HG02943 (cell line): ENCODE data around the gene IGLL1.

Experiments used
- ATAC-seq: cut with Tn5 transposase; IDR thresholded peaks from one replicate; pipeline ENCODE4 v1.9.1; 2021; ENCODE audit warnings: mild to moderate bottlenecking, low read depth, moderate library complexity; ENCODE audit not compliant: unreplicated experiment

Gene IGLL1

DNA sequence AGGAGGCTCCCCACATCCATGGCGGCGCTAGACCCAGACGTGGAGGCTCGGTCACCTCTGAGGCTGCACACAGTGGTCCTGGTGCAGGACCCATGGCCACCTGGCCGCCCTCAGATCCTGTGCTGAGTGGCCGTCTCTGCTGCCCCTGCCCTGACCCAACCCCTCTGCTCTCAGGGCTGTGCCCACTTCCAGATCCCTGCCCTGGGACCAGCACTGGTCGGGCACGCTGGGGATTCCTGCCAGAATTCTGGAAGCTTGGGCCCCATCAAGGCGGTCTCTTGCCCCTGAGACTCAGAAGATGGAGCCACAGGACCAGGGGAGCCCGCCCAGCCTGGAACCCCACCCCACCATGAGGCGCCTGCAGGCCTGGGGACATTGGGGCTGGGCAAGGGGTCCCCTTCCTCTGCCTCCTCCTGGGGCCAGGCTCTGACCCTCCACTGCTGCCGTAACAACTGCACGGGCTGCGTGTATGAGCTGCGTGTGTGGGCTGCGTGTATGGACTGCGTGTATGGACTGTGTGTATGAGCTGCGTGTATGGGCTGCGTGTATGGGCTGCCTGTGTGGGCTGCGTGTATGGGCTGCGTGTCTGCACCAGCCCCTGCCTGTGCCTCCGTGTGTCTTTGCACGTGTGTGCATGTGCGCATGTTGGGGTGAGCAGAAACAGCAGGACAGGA lies 48.7 kb downstream of the IGLL1 start:
- ATAC-seq, result no peak

DNA sequence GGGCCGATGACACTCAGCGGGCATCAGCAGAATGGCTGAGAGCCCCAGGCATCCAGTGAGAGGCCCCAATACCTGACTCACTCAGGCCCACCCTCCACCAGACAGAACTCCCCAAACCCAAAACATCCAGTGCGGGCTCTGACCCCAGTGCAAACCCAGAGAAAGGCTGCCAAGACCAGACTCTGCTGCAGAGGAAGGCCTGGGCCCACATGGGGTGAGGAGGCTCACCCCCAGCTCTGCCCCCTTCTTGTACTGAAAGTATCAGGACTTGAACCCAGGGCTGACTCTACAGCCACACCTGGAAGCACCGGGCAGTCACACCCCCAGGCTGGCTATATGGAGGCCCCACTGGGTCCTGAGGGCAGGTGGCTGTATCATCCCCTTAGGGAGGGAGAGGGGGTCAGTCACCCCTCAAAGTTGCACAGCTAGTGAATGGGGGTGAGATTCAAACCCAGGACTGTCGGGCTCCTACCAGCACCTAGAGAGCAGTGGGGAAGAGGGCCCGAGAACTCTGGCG lies 49.3 kb downstream of the IGLL1 start:
- ATAC-seq, result no peak

DNA sequence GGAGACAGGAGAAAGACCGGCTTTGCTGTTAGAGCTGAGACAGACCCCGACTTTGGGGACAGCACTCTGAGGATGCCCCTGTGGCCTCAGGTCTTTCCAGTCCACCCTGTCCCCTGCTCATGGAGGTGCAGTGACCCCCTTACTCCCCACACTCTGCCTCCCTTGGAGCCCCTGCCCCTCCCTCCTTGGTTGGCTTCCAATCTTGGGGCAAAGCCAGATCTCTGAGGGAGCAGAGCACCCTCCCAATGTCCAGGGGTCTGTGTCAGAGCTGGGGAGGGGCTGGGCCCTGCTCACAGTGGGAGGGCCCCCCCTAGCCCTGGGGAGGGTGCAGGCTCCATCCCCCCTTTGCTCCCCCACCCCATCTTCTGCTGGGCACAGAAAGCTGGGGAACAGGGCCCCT lies 50.0 kb downstream of the IGLL1 start:
- no peak for ATAC-seq

DNA sequence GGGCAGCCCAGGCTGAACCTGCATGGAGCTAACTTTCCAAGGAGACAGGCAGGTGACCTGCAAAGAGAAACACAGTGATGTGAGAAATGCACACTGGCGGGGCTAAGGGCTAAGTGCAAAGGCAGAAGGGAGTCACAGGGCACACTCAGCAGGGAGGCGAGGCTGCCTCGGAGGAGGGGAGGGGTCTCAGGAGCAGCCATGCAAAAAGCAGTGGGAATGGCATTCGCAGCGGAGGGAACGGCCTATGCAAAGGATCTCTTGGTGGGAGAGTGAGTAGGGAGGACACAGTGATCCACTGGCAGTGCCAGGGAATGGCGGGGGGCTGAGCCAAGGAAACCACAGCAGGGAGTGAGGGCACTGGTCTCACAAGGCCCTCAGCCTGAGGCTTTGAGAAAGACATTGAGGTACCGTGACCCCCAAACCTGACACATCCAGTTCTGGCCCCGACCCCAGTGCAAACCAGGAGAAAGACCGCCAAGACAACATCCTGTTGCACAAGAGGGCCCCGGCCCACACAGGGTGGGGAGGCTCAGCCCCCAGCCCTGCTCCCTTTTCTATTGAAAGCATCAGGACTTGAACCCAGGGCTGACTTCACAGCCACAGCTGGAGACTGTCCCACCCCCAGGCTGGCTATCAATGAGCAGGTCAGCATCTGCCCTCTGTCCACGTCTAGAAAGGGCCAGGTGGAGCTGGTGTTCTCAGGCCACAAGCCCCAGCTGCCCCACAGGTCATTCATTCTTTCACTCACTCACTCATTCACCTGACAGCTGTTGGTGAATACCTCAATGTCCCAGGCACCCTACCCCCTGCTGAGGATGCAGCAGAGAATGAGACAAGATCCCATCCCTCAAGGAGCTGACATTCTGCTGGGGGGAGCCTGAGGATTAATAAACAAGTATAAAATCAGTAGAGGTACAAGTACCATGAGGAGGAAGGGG lies 50.7 kb downstream of the IGLL1 start:
- no peak for ATAC-seq

DNA sequence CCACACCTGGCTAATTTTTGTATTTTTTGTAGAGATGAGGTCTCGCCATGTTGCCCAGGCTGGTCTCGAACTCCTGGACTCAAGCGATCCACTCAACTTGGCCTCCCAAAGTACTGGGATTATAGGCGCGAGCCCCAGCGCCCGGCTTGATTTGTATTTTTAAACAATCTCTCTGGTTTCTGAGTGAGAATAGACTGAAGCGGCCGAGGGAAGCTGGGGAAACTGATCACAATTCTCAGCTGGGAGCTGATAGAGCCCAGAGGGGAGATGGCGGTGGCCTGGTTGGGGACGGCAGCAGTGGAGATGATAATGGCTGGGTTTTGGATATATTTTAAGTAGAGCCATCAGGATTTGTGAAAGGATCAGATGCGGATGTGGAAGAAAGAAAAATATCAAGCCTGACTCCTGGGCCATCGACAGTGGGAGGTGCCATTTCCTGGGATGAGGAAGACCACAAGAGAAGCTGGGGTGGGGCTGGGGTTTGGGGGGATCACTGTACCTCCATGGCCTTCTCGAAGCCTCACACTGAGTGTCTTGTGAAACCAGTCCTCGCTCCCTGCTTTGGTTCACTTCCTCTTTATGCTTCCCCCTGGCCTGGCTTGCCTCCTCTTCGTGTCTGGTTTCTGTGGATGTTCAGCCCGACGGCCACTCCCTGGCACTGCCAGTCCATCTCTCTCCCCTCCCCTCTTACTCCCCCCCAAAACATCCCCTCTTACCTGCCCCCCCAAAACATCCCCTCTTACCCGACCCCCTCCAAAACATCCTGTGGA lies 51.9 kb downstream of the IGLL1 start:
- no peak for ATAC-seq

DNA sequence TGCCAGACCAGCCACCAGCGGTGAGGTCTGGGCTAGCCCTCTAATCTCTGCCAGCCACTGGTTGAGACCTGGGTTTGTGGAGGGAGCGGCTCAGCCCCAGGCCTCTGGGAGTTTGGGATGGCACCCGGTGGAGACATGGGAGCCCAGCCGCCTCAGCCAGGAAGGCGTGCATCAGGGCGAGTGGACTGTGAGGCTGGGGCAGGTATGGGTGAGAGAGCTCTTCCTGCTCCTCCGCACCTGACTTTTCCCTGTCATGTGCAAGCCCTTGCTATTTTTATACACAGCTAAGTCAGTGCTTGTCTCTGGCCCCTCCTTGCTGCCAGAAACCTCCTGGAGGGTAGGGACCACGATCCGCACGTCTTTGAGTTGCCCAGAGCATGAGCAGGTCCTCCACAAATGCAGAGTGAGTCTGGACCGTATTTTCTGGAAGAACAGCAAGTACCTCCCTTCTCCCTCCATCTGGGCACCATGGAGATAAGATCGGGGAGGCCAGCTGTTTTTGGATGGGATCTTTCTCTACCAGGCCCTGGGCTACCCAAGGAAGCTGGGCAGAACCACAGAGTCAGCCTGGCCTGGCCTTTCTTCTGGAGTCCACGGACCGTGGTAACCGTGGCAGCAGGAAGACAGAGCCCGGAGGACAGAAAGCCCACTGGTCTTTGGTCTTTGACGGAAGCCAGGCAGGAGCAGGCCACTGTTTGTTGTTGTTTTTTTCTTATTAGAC lies 53.3 kb downstream of the IGLL1 start:
- no peak for ATAC-seq

DNA sequence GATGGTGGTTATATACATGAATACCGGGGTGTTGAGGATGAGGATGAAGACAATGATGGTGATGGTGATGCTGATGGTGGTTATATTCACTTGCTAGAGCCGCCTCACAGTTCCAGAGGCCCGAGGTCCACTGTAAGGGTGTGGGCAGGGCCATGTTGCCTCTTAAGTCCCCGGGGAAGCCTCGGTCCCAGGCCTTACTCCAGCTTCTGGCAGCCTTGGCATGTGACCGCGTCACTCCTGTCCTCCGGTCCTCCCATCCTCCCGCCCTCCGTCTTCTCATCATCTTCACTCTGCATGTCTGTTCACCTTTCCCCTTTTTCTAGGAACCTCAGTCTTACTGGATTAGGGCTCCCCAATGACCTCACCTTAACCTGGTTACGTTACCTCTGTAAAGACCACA lies 54.6 kb downstream of the IGLL1 start:
- ATAC-seq, result no peak

DNA sequence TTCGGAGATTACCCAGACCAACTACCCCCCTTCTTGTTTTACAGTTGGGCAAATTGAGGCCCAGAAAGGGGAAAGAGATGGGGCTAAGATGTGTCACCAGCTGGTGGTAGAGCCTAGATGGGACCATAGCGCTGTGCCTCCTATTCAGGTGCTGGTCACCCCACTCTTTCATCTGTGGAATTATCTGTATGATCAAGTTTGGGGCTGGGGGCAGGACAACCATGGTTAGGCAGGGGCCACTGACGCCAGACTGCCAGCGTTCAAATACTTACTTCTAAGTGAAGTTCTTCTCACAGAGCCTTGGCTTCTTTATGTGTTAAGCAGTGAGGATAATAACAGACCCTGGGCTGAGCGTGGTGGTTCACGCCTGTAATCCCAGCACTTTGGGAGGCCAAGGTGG lies 55.9 kb downstream of the IGLL1 start:
- no peak for ATAC-seq

DNA sequence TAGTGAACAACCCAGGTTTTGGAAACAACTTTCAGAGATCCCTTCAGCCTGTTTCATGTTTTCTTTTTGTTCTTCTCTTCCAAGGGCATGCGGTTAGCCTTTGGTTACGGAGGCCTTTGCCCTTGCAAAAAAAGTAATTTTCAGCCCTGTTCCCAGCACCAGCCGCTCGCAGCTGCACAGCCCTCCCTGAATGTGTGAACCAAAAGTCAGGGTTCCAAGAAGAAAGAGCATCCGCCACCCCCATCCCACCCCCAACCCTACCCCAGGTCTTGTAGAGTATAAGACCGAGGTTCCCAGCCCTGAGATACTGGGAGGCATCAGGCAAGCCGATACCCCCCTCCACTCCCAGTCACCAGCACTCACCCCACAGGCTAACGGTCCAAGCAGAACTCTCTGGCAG lies 56.4 kb downstream of the IGLL1 start:
- ATAC-seq, result no peak
